Activated T-cell treated with anti-CD3 and anti-CD28 coated beads, Interleukin-2, amount 50 U/mL, for 72 hours (primary cell): Measurements from ENCODE around the gene FEZF1. TPM values are rescaled to one million over a fixed set of nuclear protein-coding genes. Genes with fewer than 3 reads are reported as not detected.

Source experiments
- ATAC-seq, 2 donors: fragments of 150-1000 bp; cut with Tn5 transposase; replicated peaks in 1 of 2; 2 replicates each; pipeline ENCODE4 v1.10.0; 2021; ENCODE audit warnings: moderate library complexity in 2 of 2, mild to moderate bottlenecking in 1 of 2
- DNase-seq, 2 donors: peaks; one replicate each; pipeline ENCODE4 v3.0.0; 2021 to 2022; ENCODE audit warnings: mixed read lengths in 1 of 2
- H3K27ac Mint-ChIP-seq: one replicate; pipeline ENCODE4 v1.8.0; 2022; ENCODE audit warnings: mild to moderate bottlenecking, moderate library complexity, mixed read lengths
- H3K27me3 Mint-ChIP-seq: one replicate; pipeline ENCODE4 v1.8.0; 2022; ENCODE audit warnings: low read depth, mixed read lengths
- H3K36me3 Mint-ChIP-seq, 2 donors: one replicate each; pipeline ENCODE4 v1.8.0; 2022; ENCODE audit warnings: mixed read lengths in 2 of 2, mild to moderate bottlenecking in 1 of 2; ENCODE audit not compliant: insufficient read depth in 2 of 2
- H3K4me1 Mint-ChIP-seq: one replicate; pipeline ENCODE4 v1.8.0; 2022; ENCODE audit warnings: low read depth, mixed read lengths
- H3K4me3 Mint-ChIP-seq, 2 donors: one replicate each; pipeline ENCODE4 v1.8.0; 2022; ENCODE audit warnings: mild to moderate bottlenecking in 2 of 2, mixed read lengths in 2 of 2, moderate library complexity in 2 of 2
- H3K9me3 Mint-ChIP-seq, 2 donors: one replicate each; pipeline ENCODE4 v1.8.0; 2022; ENCODE audit warnings: mixed read lengths in 2 of 2
- total RNA-seq, 2 donors: library from RNA; stranded (reverse); gene quantifications; one replicate each; pipeline ENCODE4 v1.2.3, GENCODE V29; 2022

The FEZF1 gene
- total RNA-seq, 2 donors from 2014 or later: not detected

DNA sequence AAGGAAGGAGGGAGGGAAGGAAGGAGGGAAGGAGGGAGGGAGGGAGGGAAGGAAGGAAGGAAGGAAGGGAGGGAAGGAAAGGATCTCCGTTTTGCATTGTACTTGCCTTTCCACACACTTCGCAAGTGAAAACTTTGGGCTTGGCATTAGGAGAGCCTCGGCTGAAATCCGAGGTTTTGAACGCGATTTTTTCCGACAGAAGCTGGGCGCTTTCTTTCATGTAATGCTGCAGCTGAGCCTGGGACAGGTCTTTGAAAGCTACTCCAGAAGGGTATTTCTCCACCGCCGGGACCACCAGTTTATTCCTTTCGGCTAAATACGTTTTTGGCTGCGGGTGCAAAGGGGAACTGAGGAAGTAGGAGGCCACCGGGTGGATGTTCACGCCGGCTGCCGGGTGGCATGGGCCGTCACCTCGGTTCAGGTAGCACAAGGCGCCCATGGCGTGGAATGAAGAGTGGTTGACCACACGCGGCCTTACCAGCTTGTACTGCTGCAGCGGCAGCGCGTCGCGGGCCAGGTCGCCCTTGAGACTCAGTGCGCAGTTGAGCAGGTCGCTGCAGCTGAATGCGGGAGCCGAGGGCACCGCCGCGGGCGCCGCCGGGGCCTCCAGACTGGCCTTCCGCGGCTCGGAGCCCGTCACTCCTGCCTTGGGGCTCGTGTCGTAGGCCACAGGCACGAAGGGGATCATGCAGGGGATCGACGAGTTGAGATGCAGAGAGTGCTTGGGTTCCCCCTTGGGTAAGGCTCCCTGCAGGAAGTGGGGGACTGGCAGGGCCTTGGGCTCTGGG, 825 bp downstream of the FEZF1 start:
- ATAC-seq (no peak), DNase-seq (no peak)
- Mint-ChIP-seq H3K27me3 (peaks cover 94% of the 10 kb centered on the region), H3K27ac (no peak overlapping the region), H3K36me3 (peaks cover 5 to 6% of the 10 kb centered on the region in 2 donors), H3K4me1 (peaks cover 4% of the 10 kb centered on the region), H3K9me3 (peaks cover 0 to 2% of the 10 kb centered on the region in 2 donors), H3K4me3 (no peak overlapping the region)

- ATAC-seq: no peak
Observed at GRCh38 chr7:122302761-122303530, 1.6 kb downstream of the FEZF1 start.

GRCh38 chr7:122301858-122302760, 2.4 kb downstream of the FEZF1 start:
- Mint-ChIP-seq H3K4me3 (no peak overlapping the region), H3K36me3 (peaks cover 5 to 6% of the 10 kb centered on the region in 2 donors), H3K9me3 (peaks cover 0 to 2% of the 10 kb centered on the region in 2 donors), H3K27ac (peak overlapping the region; percentile 35), H3K27me3 (peaks cover 86% of the 10 kb centered on the region), H3K4me1 (peaks cover 4% of the 10 kb centered on the region)
- DNase-seq: no peak
- ATAC-seq: no peak

More at GRCh38 chr7:122302761-122303530, 1.6 kb downstream of the FEZF1 start:
- Mint-ChIP-seq H3K9me3 (peaks cover 0 to 2% of the 10 kb centered on the region in 2 donors), H3K4me1 (peaks cover 4% of the 10 kb centered on the region), H3K27ac (peak overlapping the region; percentile 35), H3K36me3 (peaks cover 5 to 6% of the 10 kb centered on the region in 2 donors), H3K4me3 (peak overlapping the region in 1 of 2 donors; percentile 23), H3K27me3 (peaks cover 94% of the 10 kb centered on the region)
- no peak for DNase-seq

DNA sequence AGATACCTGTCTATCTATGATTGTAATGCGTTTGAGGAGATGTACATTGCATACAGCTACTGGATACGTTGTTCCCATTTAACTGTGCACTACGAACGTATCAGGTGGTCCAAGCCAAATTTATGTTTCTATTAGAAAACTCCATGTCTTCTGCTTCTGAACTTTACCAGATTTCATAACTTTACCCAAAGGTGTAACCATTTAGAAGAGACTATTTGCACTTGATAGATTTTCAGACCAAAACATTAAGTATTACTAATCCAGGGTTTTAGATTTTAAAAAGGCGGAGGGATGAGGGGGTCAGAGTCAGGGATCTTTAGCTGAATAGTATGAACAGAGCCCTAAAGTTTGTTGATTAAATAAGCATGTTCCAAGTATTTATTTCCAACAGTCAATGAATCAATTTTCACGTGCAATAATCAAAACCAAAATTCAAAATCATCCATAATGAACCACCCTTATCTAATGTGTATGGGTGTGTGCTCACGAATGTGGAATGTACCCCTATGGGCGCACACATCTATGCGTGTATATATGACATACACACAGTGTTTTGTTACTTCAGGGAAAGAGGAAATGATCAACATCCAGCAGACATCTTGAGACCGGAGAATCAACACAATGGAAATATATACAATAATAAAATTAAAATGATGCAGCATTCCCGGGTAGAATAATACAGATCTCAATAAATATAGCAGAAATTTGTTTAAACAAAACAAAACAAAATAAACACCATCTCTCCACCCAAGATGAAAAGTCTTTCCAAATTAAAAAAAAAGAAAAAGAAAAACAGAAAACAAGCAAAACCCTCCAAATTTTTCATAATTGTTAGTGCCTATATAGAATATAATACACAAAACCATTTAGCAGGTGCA, 3.4 kb downstream of the FEZF1 start:
- H3K36me3 Mint-ChIP-seq: peaks cover 5 to 6% of the 10 kb centered on the region in 2 donors
- H3K4me1 Mint-ChIP-seq: peaks cover 4% of the 10 kb centered on the region
- no peak overlapping the region for H3K27ac Mint-ChIP-seq
- H3K4me3 Mint-ChIP-seq: no peak overlapping the region
- no peak for ATAC-seq
- H3K9me3 Mint-ChIP-seq: peaks cover 0 to 2% of the 10 kb centered on the region in 2 donors
- no peak for DNase-seq
- peaks cover 78% of the 10 kb centered on the region for H3K27me3 Mint-ChIP-seq

DNA sequence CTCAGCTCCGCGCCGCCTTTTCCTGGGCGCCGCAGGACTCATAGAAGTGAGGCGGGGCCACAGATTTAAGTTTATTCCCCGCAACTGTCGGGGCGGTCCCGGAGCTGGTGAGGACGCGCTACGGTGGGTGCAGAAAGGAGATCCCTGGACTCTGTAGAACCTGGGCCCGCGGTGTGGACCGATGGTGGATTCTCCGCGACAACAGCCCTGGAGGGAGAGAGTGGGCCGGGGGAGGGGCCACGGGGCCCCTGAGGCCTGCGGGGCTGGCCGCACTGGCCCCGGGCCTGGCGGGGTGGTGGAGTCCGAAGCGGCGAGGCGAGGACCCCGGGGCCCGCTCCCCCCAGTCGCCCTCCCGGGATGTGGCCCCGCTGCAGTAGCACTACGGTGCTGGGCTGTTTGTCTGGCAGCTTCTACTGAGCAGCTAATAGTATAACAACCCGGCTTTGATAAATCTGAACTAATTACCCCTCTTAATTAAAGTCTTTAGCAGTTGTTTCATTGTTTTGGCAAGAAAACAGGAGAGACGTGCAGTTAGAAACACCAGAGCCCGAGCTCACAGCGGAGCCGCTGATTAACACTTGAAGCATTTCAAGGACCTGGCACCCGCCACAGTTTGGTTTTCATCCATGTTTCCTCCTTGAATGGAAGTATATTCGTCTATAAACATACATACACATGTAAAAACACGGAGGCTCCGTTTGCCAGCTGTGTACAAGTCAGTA, 4.2 kb downstream of the FEZF1 start:
- Mint-ChIP-seq H3K4me1 (peaks cover 4% of the 10 kb centered on the region), H3K27me3 (peaks cover 70% of the 10 kb centered on the region), H3K9me3 (peaks cover 2% of the 10 kb centered on the region in 2 donors), H3K4me3 (peak overlapping the region in 1 of 2 donors; percentile 18), H3K27ac (no peak overlapping the region), H3K36me3 (peaks cover 5 to 6% of the 10 kb centered on the region in 2 donors)
- ATAC-seq (no peak), DNase-seq (no peak)

- H3K9me3 Mint-ChIP-seq: peaks cover 2 to 4% of the 10 kb centered on the region in 2 donors
- DNase-seq (no peak), ATAC-seq (no peak)
- peak overlapping the region; percentile 18 to 20 for H3K4me3 Mint-ChIP-seq
- no peak overlapping the region for H3K27ac Mint-ChIP-seq
- peaks cover 63% of the 10 kb centered on the region for H3K27me3 Mint-ChIP-seq
- H3K4me1 Mint-ChIP-seq: peaks cover 4% of the 10 kb centered on the region
- peaks cover 5 to 6% of the 10 kb centered on the region in 2 donors for H3K36me3 Mint-ChIP-seq
Observed at GRCh38 chr7:122299624-122300210, 4.8 kb downstream of the FEZF1 start.

GRCh38 chr7:122298618-122299017, 5.9 kb downstream of the FEZF1 start:
- Mint-ChIP-seq H3K4me3 (no peak overlapping the region), H3K9me3 (peaks cover 2 to 4% of the 10 kb centered on the region in 2 donors), H3K27me3 (peaks cover 55% of the 10 kb centered on the region), H3K36me3 (peaks cover 5 to 6% of the 10 kb centered on the region in 2 donors), H3K4me1 (peaks cover 4% of the 10 kb centered on the region), H3K27ac (no peak overlapping the region)
- ATAC-seq (no peak), DNase-seq (no peak)

DNA sequence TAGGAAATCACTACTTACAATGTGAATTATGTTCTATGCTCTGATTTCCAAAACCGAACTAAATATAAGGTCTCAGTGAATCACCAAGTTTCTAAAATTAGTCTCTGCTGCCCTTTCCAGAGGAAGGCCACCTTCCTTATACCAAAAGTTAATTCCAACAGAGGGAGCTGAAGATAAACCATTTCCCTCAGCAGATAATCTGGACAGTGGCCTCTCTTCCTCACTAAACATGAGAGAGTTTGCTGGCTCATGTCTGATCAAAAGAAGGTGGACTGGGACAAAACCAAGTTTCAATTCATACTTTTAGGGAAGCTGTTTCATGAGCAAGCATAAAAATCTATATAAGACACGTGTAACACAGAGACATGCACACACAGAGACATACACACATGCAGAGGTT, 6.4 kb downstream of the FEZF1 start:
- DNase-seq (no peak), ATAC-seq (no peak)
- Mint-ChIP-seq H3K4me1 (peaks cover 3% of the 10 kb centered on the region), H3K27ac (no peak overlapping the region), H3K9me3 (peaks cover 2 to 4% of the 10 kb centered on the region in 2 donors), H3K27me3 (peaks cover 51% of the 10 kb centered on the region), H3K4me3 (no peak overlapping the region), H3K36me3 (peaks cover 4 to 5% of the 10 kb centered on the region in 2 donors)

GRCh38 chr7:122291189-122291588, 13.4 kb downstream of the FEZF1 start:
- no peak overlapping the region for H3K4me3 Mint-ChIP-seq
- H3K4me1 Mint-ChIP-seq: no peaks in the 10 kb centered on the region
- H3K9me3 Mint-ChIP-seq: peaks cover 7 to 10% of the 10 kb centered on the region in 2 donors
- H3K27ac Mint-ChIP-seq: no peak overlapping the region
- no peak for ATAC-seq
- no peak for DNase-seq
- H3K27me3 Mint-ChIP-seq: no peaks in the 10 kb centered on the region
- H3K36me3 Mint-ChIP-seq: no peaks in the 10 kb centered on the region

- DNase-seq (no peak), ATAC-seq (no peak)
- Mint-ChIP-seq H3K4me3 (no peak overlapping the region), H3K9me3 (peaks cover 7 to 11% of the 10 kb centered on the region in 2 donors), H3K36me3 (no peaks in the 10 kb centered on the region), H3K27ac (no peak overlapping the region), H3K27me3 (no peaks in the 10 kb centered on the region), H3K4me1 (no peaks in the 10 kb centered on the region)
Observed at GRCh38 chr7:122290476-122290875, 14.1 kb downstream of the FEZF1 start.

DNA sequence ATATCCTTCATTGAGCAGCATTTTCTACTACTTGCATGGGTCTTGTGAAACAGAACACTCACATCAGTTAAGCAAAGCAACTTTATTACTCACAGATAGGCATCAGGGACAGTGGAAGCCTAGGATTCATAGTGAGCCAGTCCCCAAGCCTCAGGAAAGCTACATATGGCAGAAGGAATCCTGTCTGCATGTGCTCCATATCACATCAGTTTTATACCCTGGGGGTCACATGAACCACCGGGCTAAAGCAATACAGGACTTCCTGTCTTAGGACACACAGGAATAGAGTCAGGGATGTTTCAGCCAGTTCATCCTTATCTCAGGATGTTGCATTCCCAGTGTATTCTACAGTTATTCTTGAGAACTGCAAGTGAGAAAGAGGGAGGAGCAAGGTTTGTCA, 15.1 kb downstream of the FEZF1 start:
- H3K9me3 Mint-ChIP-seq: peaks cover 5 to 9% of the 10 kb centered on the region in 2 donors
- no peak for ATAC-seq
- no peaks in the 10 kb centered on the region for H3K27me3 Mint-ChIP-seq
- H3K4me1 Mint-ChIP-seq: no peaks in the 10 kb centered on the region
- peaks cover 0 to 2% of the 10 kb centered on the region in 2 donors for H3K36me3 Mint-ChIP-seq
- no peak overlapping the region for H3K4me3 Mint-ChIP-seq
- no peak overlapping the region for H3K27ac Mint-ChIP-seq
- DNase-seq: no peak
